ENCODE measurements around the gene DUSP10.

DNA sequence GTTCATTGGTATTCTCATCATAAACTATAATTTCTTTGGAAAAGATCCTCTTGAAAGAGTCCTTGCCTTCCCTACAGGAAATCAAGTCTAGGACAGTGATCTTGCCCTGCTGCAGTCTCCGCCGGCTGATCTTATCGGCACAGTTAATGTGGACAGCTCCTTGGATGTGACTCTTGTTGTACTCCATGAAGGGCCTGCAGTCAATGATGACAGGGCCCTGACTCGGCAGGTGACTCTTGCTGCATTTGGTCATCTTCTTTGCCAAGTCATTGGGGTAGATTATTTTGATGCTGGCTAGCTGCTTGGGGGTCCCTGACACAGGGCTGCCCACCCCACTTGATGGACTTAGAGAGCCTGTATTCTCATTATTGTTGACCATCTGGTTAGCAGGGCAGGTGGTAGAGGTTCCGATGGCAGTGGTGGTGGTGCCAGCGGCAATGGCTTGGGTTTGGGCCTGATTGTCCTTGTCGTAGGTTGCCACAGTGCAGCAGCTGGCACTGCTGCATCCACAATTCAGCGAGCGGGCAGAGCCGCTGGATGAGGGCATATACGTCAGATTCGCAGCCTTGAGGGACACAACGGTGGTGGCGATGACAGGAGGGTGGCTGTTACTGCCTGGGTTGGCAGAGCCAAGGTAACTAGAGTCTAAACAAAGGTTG, 2.7 kb downstream of the DUSP10 start:
- TF ChIP-seq, protein P1, sequence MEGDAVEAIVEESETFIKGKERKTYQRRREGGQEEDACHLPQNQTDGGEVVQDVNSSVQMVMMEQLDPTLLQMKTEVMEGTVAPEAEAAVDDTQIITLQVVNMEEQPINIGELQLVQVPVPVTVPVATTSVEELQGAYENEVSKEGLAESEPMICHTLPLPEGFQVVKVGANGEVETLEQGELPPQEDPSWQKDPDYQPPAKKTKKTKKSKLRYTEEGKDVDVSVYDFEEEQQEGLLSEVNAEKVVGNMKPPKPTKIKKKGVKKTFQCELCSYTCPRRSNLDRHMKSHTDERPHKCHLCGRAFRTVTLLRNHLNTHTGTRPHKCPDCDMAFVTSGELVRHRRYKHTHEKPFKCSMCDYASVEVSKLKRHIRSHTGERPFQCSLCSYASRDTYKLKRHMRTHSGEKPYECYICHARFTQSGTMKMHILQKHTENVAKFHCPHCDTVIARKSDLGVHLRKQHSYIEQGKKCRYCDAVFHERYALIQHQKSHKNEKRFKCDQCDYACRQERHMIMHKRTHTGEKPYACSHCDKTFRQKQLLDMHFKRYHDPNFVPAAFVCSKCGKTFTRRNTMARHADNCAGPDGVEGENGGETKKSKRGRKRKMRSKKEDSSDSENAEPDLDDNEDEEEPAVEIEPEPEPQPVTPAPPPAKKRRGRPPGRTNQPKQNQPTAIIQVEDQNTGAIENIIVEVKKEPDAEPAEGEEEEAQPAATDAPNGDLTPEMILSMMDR (IDR thresholded peaks at IDR 0.05), result no peak
- TF ChIP-seq POLR2AphosphoS5 (IDR thresholded peaks at IDR 0.05) (no peak), POLR2A (IDR thresholded peaks at IDR 0.05) (no peak)
